ENCODE measurements around the gene MED13. TPM values are rescaled to one million over a fixed set of nuclear protein-coding genes. Genes with fewer than 3 reads are reported as not detected.

Gene MED13
- total RNA-seq, 1 donor, result 68.8 TPM

DNA sequence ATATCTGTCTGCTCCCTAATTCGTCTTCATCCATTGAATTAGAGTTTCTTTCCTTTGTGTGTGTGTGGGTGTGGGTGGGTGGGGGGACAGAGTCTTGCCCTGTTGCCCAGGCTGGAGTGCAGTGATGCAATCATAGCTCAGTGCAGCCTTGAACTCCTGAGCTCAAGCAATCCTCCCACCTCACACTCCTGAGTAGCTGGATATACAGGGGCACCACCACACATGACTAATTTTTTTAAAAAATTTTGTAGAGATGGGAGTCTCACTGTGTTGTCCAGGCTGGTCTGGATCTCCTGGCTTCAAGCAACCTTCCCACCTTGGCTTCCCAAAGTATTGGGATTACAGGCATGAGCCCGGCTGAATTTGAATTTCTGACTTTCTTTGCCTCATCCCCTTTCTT lies 34.5 kb upstream of the MED13 start:
- Histone ChIP-seq H3K27ac (ENCODE audit: low read depth, low read length) (no peak overlapping the region), H2AFZ (ENCODE audit: low read length) (no peak overlapping the region), H3K36me3 (ENCODE audit: insufficient read depth, low read length) (no peaks in the 10 kb centered on the region), H3K79me2 (ENCODE audit: insufficient read depth, low read length) (no peaks in the 10 kb centered on the region), H3K4me1 (ENCODE audit: insufficient read depth, low read length) (peaks cover 14% of the 10 kb centered on the region), H3K27me3 (ENCODE audit: insufficient read depth, low read length) (peaks cover 16% of the 10 kb centered on the region), H3K4me3 (ENCODE audit: insufficient read depth, low read length) (no peak overlapping the region), H3K9me3 (ENCODE audit: low read depth, low read length) (no peaks in the 10 kb centered on the region), H3K4me2 (ENCODE audit: insufficient read depth, low read length) (no peak overlapping the region), H4K20me1 (ENCODE audit: insufficient read depth, low read length) (no peaks in the 10 kb centered on the region)
- TF ChIP-seq, protein P1, sequence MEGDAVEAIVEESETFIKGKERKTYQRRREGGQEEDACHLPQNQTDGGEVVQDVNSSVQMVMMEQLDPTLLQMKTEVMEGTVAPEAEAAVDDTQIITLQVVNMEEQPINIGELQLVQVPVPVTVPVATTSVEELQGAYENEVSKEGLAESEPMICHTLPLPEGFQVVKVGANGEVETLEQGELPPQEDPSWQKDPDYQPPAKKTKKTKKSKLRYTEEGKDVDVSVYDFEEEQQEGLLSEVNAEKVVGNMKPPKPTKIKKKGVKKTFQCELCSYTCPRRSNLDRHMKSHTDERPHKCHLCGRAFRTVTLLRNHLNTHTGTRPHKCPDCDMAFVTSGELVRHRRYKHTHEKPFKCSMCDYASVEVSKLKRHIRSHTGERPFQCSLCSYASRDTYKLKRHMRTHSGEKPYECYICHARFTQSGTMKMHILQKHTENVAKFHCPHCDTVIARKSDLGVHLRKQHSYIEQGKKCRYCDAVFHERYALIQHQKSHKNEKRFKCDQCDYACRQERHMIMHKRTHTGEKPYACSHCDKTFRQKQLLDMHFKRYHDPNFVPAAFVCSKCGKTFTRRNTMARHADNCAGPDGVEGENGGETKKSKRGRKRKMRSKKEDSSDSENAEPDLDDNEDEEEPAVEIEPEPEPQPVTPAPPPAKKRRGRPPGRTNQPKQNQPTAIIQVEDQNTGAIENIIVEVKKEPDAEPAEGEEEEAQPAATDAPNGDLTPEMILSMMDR (IDR thresholded peaks at IDR 0.05; ENCODE audit: extremely low read depth, low read depth, low read length), result no peak
- DNase-seq (ENCODE audit: insufficient read length, low spot score, missing footprints), result no peak

DNA sequence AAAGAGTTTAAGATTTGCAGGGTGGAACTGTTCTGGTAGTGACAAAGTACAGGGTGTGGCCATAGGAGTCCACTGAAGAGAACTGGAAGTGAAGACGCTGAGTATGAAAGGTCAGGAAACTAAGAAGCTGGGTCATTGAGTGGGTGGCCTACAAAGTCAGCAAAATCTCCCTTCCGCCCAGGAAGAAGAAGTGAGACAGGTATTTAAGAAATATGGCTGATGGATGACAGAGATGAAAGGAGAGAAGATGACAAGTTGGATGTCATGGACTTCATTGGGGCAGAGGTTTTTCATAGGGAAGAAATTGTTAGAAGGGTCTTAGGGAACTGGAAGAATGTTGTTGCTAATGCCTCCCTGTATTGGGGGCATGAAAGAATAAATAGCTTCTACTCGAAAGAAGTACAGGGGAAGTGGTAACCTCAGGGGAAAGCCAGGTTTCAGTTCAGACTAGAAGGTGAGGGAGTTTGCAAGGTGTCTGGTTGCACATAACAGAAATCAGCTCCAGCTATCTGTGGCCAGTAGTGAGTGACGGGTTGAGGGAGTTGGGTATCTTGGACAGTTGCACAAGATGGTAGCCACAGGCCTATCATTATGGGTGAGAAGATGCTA lies 33.6 kb upstream of the MED13 start:
- TF ChIP-seq, protein P1 (IDR thresholded peaks at IDR 0.05; ENCODE audit: extremely low read depth, low read depth, low read length), result no peak
- H3K4me2 ChIP-seq (ENCODE audit: insufficient read depth, low read length), result no peak overlapping the region
- no peaks in the 10 kb centered on the region for H3K36me3 ChIP-seq (ENCODE audit: insufficient read depth, low read length)
- H3K27ac ChIP-seq (ENCODE audit: low read depth, low read length), result no peak overlapping the region
- H3K9me3 ChIP-seq (ENCODE audit: low read depth, low read length), result no peaks in the 10 kb centered on the region
- peaks cover 16% of the 10 kb centered on the region for H3K27me3 ChIP-seq (ENCODE audit: insufficient read depth, low read length)
- H3K4me3 ChIP-seq (ENCODE audit: insufficient read depth, low read length), result no peak overlapping the region
- no peak overlapping the region for H2AFZ ChIP-seq (ENCODE audit: low read length)
- DNase-seq (ENCODE audit: insufficient read length, low spot score, missing footprints), result no peak
- H3K4me1 ChIP-seq (ENCODE audit: insufficient read depth, low read length), result peaks cover 17% of the 10 kb centered on the region
- no peaks in the 10 kb centered on the region for H3K79me2 ChIP-seq (ENCODE audit: insufficient read depth, low read length)
- no peaks in the 10 kb centered on the region for H4K20me1 ChIP-seq (ENCODE audit: insufficient read depth, low read length)

DNA sequence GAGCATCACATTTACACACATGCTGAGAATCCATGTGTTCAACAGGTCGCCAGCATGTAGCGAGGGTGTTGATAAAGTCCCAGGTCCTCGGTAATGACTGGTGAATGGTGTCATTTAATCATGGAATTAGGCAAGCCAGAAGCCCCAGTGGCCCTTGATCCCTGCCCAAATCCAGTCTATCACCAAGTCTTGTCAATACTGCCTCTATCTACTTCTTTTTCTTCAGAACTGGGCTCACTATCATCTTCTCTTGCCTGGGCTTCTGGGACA lies 31.3 kb upstream of the MED13 start:
- DNase-seq (ENCODE audit: insufficient read length, low spot score, missing footprints), result no peak
- H3K27ac ChIP-seq (ENCODE audit: low read depth, low read length), result peak overlapping the region; percentile 2

DNA sequence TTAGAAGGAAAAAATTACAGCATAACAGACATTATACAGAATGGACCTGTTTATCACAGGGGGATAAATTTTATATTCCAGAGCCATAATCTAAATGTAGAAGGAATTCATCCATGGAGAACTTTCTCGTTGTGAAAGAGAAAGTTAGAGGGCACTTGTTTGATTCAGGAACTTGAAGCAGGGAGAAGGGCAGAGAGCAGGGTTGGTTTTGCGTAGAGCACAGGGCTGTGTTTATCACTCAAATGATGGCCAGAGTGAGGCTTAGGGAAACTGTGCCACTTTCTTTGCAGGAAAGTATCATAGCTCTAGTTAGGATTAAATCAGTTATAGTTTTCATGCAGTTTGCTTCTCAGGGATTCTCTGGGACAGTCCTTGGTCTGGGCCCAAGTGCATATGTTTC lies 29.1 kb upstream of the MED13 start:
- Histone ChIP-seq H3K9me3 (ENCODE audit: low read depth, low read length) (no peaks in the 10 kb centered on the region), H4K20me1 (ENCODE audit: insufficient read depth, low read length) (no peaks in the 10 kb centered on the region), H3K36me3 (ENCODE audit: insufficient read depth, low read length) (no peaks in the 10 kb centered on the region), H3K79me2 (ENCODE audit: insufficient read depth, low read length) (no peaks in the 10 kb centered on the region), H3K27me3 (ENCODE audit: insufficient read depth, low read length) (peaks cover 7% of the 10 kb centered on the region), H3K4me3 (ENCODE audit: insufficient read depth, low read length) (no peak overlapping the region), H3K4me2 (ENCODE audit: insufficient read depth, low read length) (no peak overlapping the region), H2AFZ (ENCODE audit: low read length) (no peak overlapping the region), H3K27ac (ENCODE audit: low read depth, low read length) (peak overlapping the region; percentile 63), H3K4me1 (ENCODE audit: insufficient read depth, low read length) (peaks cover 25% of the 10 kb centered on the region)
- TF ChIP-seq, protein P1 (IDR thresholded peaks at IDR 0.05; ENCODE audit: extremely low read depth, low read depth, low read length), result no peak
- no peak for DNase-seq (ENCODE audit: insufficient read length, low spot score, missing footprints)

More for the DNA sequence above, 31.3 kb upstream of the MED13 start:
- Histone ChIP-seq H3K9me3 (ENCODE audit: low read depth, low read length) (no peaks in the 10 kb centered on the region), H3K79me2 (ENCODE audit: insufficient read depth, low read length) (no peaks in the 10 kb centered on the region), H2AFZ (ENCODE audit: low read length) (no peak overlapping the region), H3K27me3 (ENCODE audit: insufficient read depth, low read length) (peaks cover 16% of the 10 kb centered on the region), H4K20me1 (ENCODE audit: insufficient read depth, low read length) (no peaks in the 10 kb centered on the region), H3K36me3 (ENCODE audit: insufficient read depth, low read length) (no peaks in the 10 kb centered on the region), H3K4me2 (ENCODE audit: insufficient read depth, low read length) (peak overlapping the region; percentile 57), H3K4me3 (ENCODE audit: insufficient read depth, low read length) (no peak overlapping the region), H3K4me1 (ENCODE audit: insufficient read depth, low read length) (peaks cover 25% of the 10 kb centered on the region)
- TF ChIP-seq, protein P1 (IDR thresholded peaks at IDR 0.05; ENCODE audit: extremely low read depth, low read depth, low read length), result no peak

All from osteoblast (primary cell).